GM21619 (cell line): ENCODE measurements around the gene AMIGO3.
"Not testable (repeated sequence)": the region's sequence is repeated elsewhere in the genome, so short reads cannot be mapped to it uniquely, and the experiment has no call there.

ENCODE experiments used
- ATAC-seq: cut with Tn5 transposase; IDR thresholded peaks from one replicate; pipeline ENCODE4 v1.9.1; 2021; ENCODE audit not compliant: unreplicated experiment

The AMIGO3 gene

GRCh38 chr3:49712631-49713317, 6.7 kb downstream of the AMIGO3 start:
- ATAC-seq, result no peak

- no peak for ATAC-seq
Measured at GRCh38 chr3:49712166-49712565, 7.3 kb downstream of the AMIGO3 start.

- ATAC-seq, result no peak
Measured at GRCh38 chr3:49711489-49711888, 8.0 kb downstream of the AMIGO3 start.

GRCh38 chr3:49709852-49710251, 9.6 kb downstream of the AMIGO3 start:
- ATAC-seq, result no peak

- no peak for ATAC-seq
Measured at GRCh38 chr3:49707113-49707480, 12.4 kb downstream of the AMIGO3 start.

- ATAC-seq, result no peak
Measured at GRCh38 chr3:49706456-49707112, 12.9 kb downstream of the AMIGO3 start.

- no peak for ATAC-seq
Measured at GRCh38 chr3:49705390-49705960, 14.0 kb downstream of the AMIGO3 start.

- no peak for ATAC-seq
Measured at GRCh38 chr3:49704629-49705028, 14.9 kb downstream of the AMIGO3 start.

- ATAC-seq, result no peak
Measured at GRCh38 chr3:49703956-49704355, 15.5 kb downstream of the AMIGO3 start.

GRCh38 chr3:49703443-49703927, 16.0 kb downstream of the AMIGO3 start:
- ATAC-seq, result peak; percentile 68

- ATAC-seq, result no peak
Measured at GRCh38 chr3:49702672-49703071, 16.8 kb downstream of the AMIGO3 start.

- no peak for ATAC-seq
Measured at GRCh38 chr3:49701388-49702077, 18.0 kb downstream of the AMIGO3 start.

- ATAC-seq, result no peak
Measured at GRCh38 chr3:49700453-49701128, 18.9 kb downstream of the AMIGO3 start.

GRCh38 chr3:49700014-49700413, 19.5 kb downstream of the AMIGO3 start:
- ATAC-seq, result no peak

GRCh38 chr3:49699281-49699979, 20.1 kb downstream of the AMIGO3 start:
- no peak for ATAC-seq

GRCh38 chr3:49695350-49696015, 24.0 kb downstream of the AMIGO3 start:
- not testable (repeated sequence) for ATAC-seq

- ATAC-seq, result not testable (repeated sequence)
Measured at GRCh38 chr3:49694409-49695070, 24.9 kb downstream of the AMIGO3 start.

GRCh38 chr3:49691481-49691880, 28.0 kb downstream of the AMIGO3 start:
- not testable (repeated sequence) for ATAC-seq

GRCh38 chr3:49690856-49691255, 28.6 kb downstream of the AMIGO3 start:
- ATAC-seq, result not testable (repeated sequence)
